ENCODE data around the gene TBL1X. TPM values are rescaled to one million over a fixed set of nuclear protein-coding genes. Genes with fewer than 3 reads are reported as not detected.
A peak's percentile ranks its signal among the peaks of the same experiment; 100 is the strongest.

The TBL1X gene
- 10.6 and 16.1 TPM in 2 replicates for total RNA-seq (2014; rRNA removed; shearing (Covaris generic))
- 29.3 and 35.7 TPM in 2 replicates for total RNA-seq (2022)
- percentile 69 among the genes with signal in this experiment for Bru-seq, nascent RNA
- BruChase-seq, experiment 1, labeled RNA remaining after a 6-hour chase: percentile 75 among the genes with signal in this experiment
- percentile 69 among the genes with signal in this experiment for BruChase-seq, experiment 2, labeled RNA remaining after a 2-hour chase
- long read RNA-seq, full-length matches to known transcripts: 13 of 47 reads
- long read RNA-seq, partial matches to known transcripts: 8 of 47 reads
- long read RNA-seq, other reads (novel, unspliced or antisense): 26 of 47 reads

DNA sequence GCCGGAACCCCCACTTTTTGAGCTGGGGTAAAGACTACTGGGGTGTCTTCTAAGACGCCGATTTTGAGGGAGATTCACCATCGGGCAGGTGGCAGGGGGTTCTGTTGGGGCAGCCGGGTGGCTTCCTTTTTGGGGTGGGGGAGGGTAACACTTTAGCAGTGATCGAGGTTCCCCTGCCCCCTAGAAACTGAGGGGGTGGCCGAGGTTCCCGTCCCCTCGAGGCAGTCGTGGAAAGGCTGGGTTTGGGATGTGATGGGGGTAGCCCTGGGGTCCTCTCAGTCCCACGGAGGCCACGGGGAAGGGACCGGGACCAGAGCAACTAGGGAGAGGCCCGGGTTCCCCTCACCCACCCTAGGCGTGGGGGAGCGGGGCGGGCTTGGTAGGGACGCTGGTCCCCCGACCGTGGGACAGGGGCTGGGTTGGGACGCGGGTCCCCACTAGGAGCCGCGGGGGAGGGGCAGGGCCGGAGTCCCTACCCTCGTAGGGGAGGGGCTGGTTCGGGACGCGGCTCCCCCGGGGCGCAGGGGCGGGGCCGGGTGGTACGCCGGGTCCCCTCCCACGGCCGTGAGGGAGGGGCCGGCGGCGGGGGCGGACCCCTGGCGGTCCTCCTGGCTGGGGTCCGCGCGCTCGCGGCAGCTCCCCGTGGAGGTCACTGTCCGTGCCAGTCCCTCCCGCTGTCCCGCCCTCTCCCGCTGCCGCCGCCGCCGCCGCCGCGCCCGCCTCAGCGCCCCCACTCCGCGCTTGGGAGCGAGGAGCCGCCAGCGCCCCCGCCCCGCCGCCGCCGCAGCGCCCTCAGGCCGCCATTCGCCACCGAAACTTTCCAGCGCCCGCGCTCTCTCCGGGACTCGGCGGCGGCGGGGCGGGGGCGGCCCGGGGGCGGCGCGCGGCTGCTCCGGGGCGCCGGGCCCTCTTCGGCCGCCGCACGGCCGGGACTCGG lies at the start of gene TBL1X:
TSS of gene TBL1X (plus strand) at position 624 of the 937 bp plus-strand sequence. CDS start 188,529 bp downstream, outside the sequence.
- Histone ChIP-seq H3K27ac (ENCODE audit: low read depth, low read length, poor library complexity, severe bottlenecking) (peak within 1 kb of the TSS; percentile 89), H3K79me2 (ENCODE audit: insufficient read depth, low read depth, low read length) (no peaks in the 10 kb centered on the region), H3K4me2 (ENCODE audit: low read length) (peak within 1 kb of the TSS; percentile 87), H3K4me1 (ENCODE audit: insufficient read depth, low read length, poor library complexity, severe bottlenecking) (peaks cover 32% of the 10 kb centered on the region), H3K4me3 (ENCODE audit: low read depth, low read length, poor library complexity, severe bottlenecking) (peak within 1 kb of the TSS; percentile 84), H2AFZ (ENCODE audit: low read length) (peak within 1 kb of the TSS; percentile 57; the same call in 1 of the 2 replicates), H4K20me1 (ENCODE audit: insufficient read depth, low read length) (peaks cover 4% of the 10 kb centered on the region), H3K36me3 (ENCODE audit: insufficient read depth, low read length) (no peaks in the 10 kb centered on the region), H3K9me2 (ENCODE audit: insufficient read depth, low read length) (no peaks in the 10 kb centered on the region), H3K9me3 (ENCODE audit: low read length) (no peaks in the 10 kb centered on the region)
- BruUV-seq (replicated peaks): no TSS peak
- TF ChIP-seq CTCF (conservative IDR thresholded peaks at IDR 0.05; ENCODE audit: low read length) (no peak), EZH2phosphoT487 (IDR thresholded peaks at IDR 0.05; ENCODE audit: borderline replicate concordance, low read depth, low read length) (no peak)
- intact Hi-C loops (cut with micrococcal nuclease; ENCODE audit: unreplicated experiment): loop anchor here (5.0 kb wide), 3 partner anchors 122 to 653 kb away; no protein-coding TSS in a partner anchor
- peak; percentile 71 for DNase-seq (ENCODE audit: low spot score)
- ChIA-PET POLR2A (interaction anchor here (0.7 kb wide), 1 partner anchor 24 kb away, joined by 3 read pairs; no protein-coding TSS in a partner anchor), CTCF (ENCODE audit: unreplicated experiment) (no interaction called here)

- POLR2A ChIA-PET: interaction anchor here (0.6 to 0.7 kb wide), 3 partner anchors 183 to 583 kb away, joined by 3 read pairs; no protein-coding TSS in a partner anchor
- Histone ChIP-seq H3K4me3 (ENCODE audit: low read depth, low read length, poor library complexity, severe bottlenecking) (no peak overlapping the region), H3K36me3 (ENCODE audit: insufficient read depth, low read length) (no peaks in the 10 kb centered on the region), H4K20me1 (ENCODE audit: insufficient read depth, low read length) (no peaks in the 10 kb centered on the region), H2AFZ (ENCODE audit: low read length) (no peak overlapping the region), H3K9me3 (ENCODE audit: low read length) (no peaks in the 10 kb centered on the region), H3K4me2 (ENCODE audit: low read length) (no peak overlapping the region), H3K9me2 (ENCODE audit: insufficient read depth, low read length) (no peaks in the 10 kb centered on the region), H3K4me1 (ENCODE audit: insufficient read depth, low read length, poor library complexity, severe bottlenecking) (no peaks in the 10 kb centered on the region), H3K79me2 (ENCODE audit: insufficient read depth, low read depth, low read length) (no peaks in the 10 kb centered on the region), H3K27ac (ENCODE audit: low read depth, low read length, poor library complexity, severe bottlenecking) (no peak overlapping the region)
- TF ChIP-seq CTCF (conservative IDR thresholded peaks at IDR 0.05; ENCODE audit: low read length): no peak
- TF ChIP-seq EZH2phosphoT487 (IDR thresholded peaks at IDR 0.05; ENCODE audit: borderline replicate concordance, low read depth, low read length): no peak
- BruUV-seq (replicated peaks): no TSS peak
- intact Hi-C loops (cut with micrococcal nuclease; ENCODE audit: unreplicated experiment): no loop called here
- no peak for DNase-seq (ENCODE audit: low spot score)
- CTCF ChIA-PET (ENCODE audit: unreplicated experiment): no interaction called here
Observed at GRCh38 chrX:9416562-9417348, 48.1 kb upstream of the TBL1X start.

Measured in OCI-LY7 (cell line).